ENCODE data around the gene OBP2B. TPM values are rescaled to one million over a fixed set of nuclear protein-coding genes. Genes with fewer than 3 reads are reported as not detected.
A peak's percentile ranks its signal among the peaks of the same experiment; 100 is the strongest.

Gene OBP2B
- total RNA-seq, 1 donor: not detected

GRCh38 chr9:133167769-133168168 lies 41.3 kb downstream of the OBP2B start:
- no peak for TF ChIP-seq CTCF (IDR thresholded peaks at IDR 0.05; ENCODE audit: insufficient read depth, low read length)
- H3K4me3 ChIP-seq (ENCODE audit: low read depth, low read length): no peak overlapping the region
- no peak for DNase-seq (ENCODE audit: low read depth)

- H3K4me3 ChIP-seq (ENCODE audit: low read depth, low read length): no peak overlapping the region
- DNase-seq (ENCODE audit: low read depth): no peak
- TF ChIP-seq CTCF (IDR thresholded peaks at IDR 0.05; ENCODE audit: insufficient read depth, low read length): no peak
These were observed 41.8 kb downstream of the OBP2B start for GRCh38 chr9:133167096-133167730.

GRCh38 chr9:133166392-133166791 lies 42.7 kb downstream of the OBP2B start:
- H3K4me3 ChIP-seq (ENCODE audit: low read depth, low read length): no peak overlapping the region
- no peak for DNase-seq (ENCODE audit: low read depth)
- TF ChIP-seq CTCF (IDR thresholded peaks at IDR 0.05; ENCODE audit: insufficient read depth, low read length): no peak

- H3K4me3 ChIP-seq (ENCODE audit: low read depth, low read length): no peak overlapping the region
- TF ChIP-seq CTCF (IDR thresholded peaks at IDR 0.05; ENCODE audit: insufficient read depth, low read length): no peak
- DNase-seq (ENCODE audit: low read depth): no peak
These were observed 43.7 kb downstream of the OBP2B start for GRCh38 chr9:133165452-133165730.

- H3K4me3 ChIP-seq (ENCODE audit: low read depth, low read length): peak overlapping the region; percentile 60
- TF ChIP-seq CTCF (IDR thresholded peaks at IDR 0.05; ENCODE audit: insufficient read depth, low read length): no peak
- DNase-seq (ENCODE audit: low read depth): no peak
These were observed 44.9 kb downstream of the OBP2B start for GRCh38 chr9:133164191-133164590.

- TF ChIP-seq CTCF (IDR thresholded peaks at IDR 0.05; ENCODE audit: insufficient read depth, low read length): no peak
These were observed 45.4 kb downstream of the OBP2B start, which contains the start of gene GBGT1 for GRCh38 chr9:133163504-133164172. Gene GBGT1, minus strand, starts transcription at chr9:133163914. Its CDS starts 1,502 bp downstream, at chr9:133162412.

More at GRCh38 chr9:133163504-133164172, 45.4 kb downstream of the OBP2B start, which contains the start of gene GBGT1:
- DNase-seq (ENCODE audit: low read depth): no peak
- peak within 1 kb of the TSS; percentile 60 for H3K4me3 ChIP-seq (ENCODE audit: low read depth, low read length)
